ENCODE measurements around the gene NECTIN4.

DNA sequence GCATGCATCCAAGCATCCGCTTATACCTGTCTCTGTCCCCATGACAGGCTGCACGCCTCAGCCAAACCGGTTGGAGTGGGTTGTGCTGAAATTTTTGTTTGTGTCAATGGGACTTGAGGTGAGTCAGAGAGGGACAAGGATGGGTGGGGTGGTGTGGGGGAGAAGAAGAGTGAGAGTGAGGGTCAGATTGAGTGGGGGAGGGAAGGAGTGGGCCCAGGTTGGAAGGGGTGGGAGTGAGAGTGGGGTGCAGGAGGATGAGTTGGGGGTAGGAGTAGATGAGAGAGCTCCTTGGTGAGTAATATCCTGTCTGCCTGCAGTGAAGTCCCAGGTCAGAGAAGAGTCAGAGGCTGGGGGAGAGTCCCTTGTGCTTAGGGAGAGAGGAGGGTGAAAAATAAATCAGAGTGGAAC lies 3.3 kb upstream of the NECTIN4 start:
- no peak for TF ChIP-seq ZNF24 (IDR thresholded peaks at IDR 0.05)
- TF ChIP-seq, protein P1, sequence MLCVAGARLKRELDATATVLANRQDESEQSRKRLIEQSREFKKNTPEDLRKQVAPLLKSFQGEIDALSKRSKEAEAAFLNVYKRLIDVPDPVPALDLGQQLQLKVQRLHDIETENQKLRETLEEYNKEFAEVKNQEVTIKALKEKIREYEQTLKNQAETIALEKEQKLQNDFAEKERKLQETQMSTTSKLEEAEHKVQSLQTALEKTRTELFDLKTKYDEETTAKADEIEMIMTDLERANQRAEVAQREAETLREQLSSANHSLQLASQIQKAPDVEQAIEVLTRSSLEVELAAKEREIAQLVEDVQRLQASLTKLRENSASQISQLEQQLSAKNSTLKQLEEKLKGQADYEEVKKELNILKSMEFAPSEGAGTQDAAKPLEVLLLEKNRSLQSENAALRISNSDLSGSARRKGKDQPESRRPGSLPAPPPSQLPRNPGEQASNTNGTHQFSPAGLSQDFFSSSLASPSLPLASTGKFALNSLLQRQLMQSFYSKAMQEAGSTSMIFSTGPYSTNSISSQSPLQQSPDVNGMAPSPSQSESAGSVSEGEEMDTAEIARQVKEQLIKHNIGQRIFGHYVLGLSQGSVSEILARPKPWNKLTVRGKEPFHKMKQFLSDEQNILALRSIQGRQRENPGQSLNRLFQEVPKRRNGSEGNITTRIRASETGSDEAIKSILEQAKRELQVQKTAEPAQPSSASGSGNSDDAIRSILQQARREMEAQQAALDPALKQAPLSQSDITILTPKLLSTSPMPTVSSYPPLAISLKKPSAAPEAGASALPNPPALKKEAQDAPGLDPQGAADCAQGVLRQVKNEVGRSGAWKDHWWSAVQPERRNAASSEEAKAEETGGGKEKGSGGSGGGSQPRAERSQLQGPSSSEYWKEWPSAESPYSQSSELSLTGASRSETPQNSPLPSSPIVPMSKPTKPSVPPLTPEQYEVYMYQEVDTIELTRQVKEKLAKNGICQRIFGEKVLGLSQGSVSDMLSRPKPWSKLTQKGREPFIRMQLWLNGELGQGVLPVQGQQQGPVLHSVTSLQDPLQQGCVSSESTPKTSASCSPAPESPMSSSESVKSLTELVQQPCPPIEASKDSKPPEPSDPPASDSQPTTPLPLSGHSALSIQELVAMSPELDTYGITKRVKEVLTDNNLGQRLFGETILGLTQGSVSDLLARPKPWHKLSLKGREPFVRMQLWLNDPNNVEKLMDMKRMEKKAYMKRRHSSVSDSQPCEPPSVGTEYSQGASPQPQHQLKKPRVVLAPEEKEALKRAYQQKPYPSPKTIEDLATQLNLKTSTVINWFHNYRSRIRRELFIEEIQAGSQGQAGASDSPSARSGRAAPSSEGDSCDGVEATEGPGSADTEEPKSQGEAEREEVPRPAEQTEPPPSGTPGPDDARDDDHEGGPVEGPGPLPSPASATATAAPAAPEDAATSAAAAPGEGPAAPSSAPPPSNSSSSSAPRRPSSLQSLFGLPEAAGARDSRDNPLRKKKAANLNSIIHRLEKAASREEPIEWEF (IDR thresholded peaks at IDR 0.05; ENCODE audit: insufficient replicate concordance, low read depth, low read length) = no peak
- TF ChIP-seq, protein P2, sequence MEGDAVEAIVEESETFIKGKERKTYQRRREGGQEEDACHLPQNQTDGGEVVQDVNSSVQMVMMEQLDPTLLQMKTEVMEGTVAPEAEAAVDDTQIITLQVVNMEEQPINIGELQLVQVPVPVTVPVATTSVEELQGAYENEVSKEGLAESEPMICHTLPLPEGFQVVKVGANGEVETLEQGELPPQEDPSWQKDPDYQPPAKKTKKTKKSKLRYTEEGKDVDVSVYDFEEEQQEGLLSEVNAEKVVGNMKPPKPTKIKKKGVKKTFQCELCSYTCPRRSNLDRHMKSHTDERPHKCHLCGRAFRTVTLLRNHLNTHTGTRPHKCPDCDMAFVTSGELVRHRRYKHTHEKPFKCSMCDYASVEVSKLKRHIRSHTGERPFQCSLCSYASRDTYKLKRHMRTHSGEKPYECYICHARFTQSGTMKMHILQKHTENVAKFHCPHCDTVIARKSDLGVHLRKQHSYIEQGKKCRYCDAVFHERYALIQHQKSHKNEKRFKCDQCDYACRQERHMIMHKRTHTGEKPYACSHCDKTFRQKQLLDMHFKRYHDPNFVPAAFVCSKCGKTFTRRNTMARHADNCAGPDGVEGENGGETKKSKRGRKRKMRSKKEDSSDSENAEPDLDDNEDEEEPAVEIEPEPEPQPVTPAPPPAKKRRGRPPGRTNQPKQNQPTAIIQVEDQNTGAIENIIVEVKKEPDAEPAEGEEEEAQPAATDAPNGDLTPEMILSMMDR (IDR thresholded peaks at IDR 0.05 in 2 of 3, conservative IDR thresholded peaks at IDR 0.05 in 1 of 3; ENCODE audit: control insufficient read depth in 2 of 3, extremely low read depth in 1 of 3, insufficient read depth in 1 of 3, low read depth in 3 of 3, low read length in 3 of 3) = no peak
- no peak for TF ChIP-seq NBN (IDR thresholded peaks at IDR 0.05)
- TF ChIP-seq POLR2A (IDR thresholded peaks at IDR 0.05; ENCODE audit: low read depth, low read length) = no peak
- no peak for TF ChIP-seq RAD51 (IDR thresholded peaks at IDR 0.05)
- TF ChIP-seq BRCA1 (IDR thresholded peaks at IDR 0.05; ENCODE audit: low read depth, low read length) = no peak
- TF ChIP-seq EZH2 (IDR thresholded peaks at IDR 0.05; ENCODE audit: borderline replicate concordance, control insufficient read depth, low read depth, low read length) = no peak
- TF ChIP-seq, protein P3, sequence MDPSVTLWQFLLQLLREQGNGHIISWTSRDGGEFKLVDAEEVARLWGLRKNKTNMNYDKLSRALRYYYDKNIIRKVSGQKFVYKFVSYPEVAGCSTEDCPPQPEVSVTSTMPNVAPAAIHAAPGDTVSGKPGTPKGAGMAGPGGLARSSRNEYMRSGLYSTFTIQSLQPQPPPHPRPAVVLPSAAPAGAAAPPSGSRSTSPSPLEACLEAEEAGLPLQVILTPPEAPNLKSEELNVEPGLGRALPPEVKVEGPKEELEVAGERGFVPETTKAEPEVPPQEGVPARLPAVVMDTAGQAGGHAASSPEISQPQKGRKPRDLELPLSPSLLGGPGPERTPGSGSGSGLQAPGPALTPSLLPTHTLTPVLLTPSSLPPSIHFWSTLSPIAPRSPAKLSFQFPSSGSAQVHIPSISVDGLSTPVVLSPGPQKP (IDR thresholded peaks at IDR 0.05; ENCODE audit: low read depth, low read length) = no peak
- no peak for TF ChIP-seq EED (IDR thresholded peaks at IDR 0.05; ENCODE audit: low read depth)

Data from GM12878 (cell line).